Measurements from ENCODE around the gene ADAP1. TPM values are rescaled to one million over a fixed set of nuclear protein-coding genes. Genes with fewer than 3 reads are reported as not detected.

Gene ADAP1
- total RNA-seq, 1 experiment from 2014 or later = 34.0 TPM

GRCh38 chr7:915291-916218, 38.9 kb downstream of the ADAP1 start:
- intact Hi-C loops (cut with micrococcal nuclease) = no loop called here
- Histone ChIP-seq H3K36me3 (ENCODE audit: control insufficient read depth in 1 of 2, insufficient read depth in 2 of 2, low read length in 2 of 2) (no peaks in the 10 kb centered on the region), H3K27me3 (ENCODE audit: insufficient read depth, low read length) (no peaks in the 10 kb centered on the region), H3K9me3 (ENCODE audit: control insufficient read depth in 1 of 2, insufficient read depth in 1 of 2, low read depth in 1 of 2, low read length in 2 of 2) (no peaks in the 10 kb centered on the region), H3K9me2 (ENCODE audit: insufficient read depth) (no peaks in the 10 kb centered on the region), H3K9ac (ENCODE audit: low read length) (no peak overlapping the region), H3K4me3 (replicated peaks in 1 of 2; ENCODE audit: low read depth in 1 of 2, low read length in 2 of 2) (no peak overlapping the region), H2AFZ (ENCODE audit: low read depth, low read length, poor library complexity, severe bottlenecking) (no peak overlapping the region), H3K27ac (ENCODE audit: low read depth, low read length) (no peak overlapping the region), H3K4me1 (ENCODE audit: control insufficient read depth in 1 of 2, insufficient read depth in 2 of 2, low read length in 2 of 2) (peaks cover 4 to 8% of the 10 kb centered on the region in 2 experiments; a peak in 3 of 4 replicates), H4K20me1 (ENCODE audit: insufficient read depth) (no peaks in the 10 kb centered on the region), H3K4me2 (ENCODE audit: low read length) (no peak overlapping the region), H3K79me2 (ENCODE audit: insufficient read depth, low read length) (no peaks in the 10 kb centered on the region)
- CTCF ChIA-PET = no interaction called here
- RAD21 ChIA-PET (ENCODE audit: low non-redundant PET in 1 of 2, low total read pairs in 2 of 2, uncharacterized antibody in 2 of 2, unreplicated experiment in 2 of 2) = no interaction called here
- POLR2A ChIA-PET = no interaction called here
- no TSS peak for BruUV-seq (replicated peaks)
- no peak for ATAC-seq
- no peak for DNase-seq (ENCODE audit: low read depth, low spot score)
- TF ChIP-seq MAX (IDR thresholded peaks at IDR 0.05) (no peak), ZNF274 (IDR thresholded peaks at IDR 0.05; ENCODE audit: low read depth, low read length) (no peak)

GRCh38 chr7:914521-915194, 39.8 kb downstream of the ADAP1 start:
- H3K36me3 ChIP-seq (ENCODE audit: control insufficient read depth in 1 of 2, insufficient read depth in 2 of 2, low read length in 2 of 2) = no peaks in the 10 kb centered on the region
- ATAC-seq = no peak
- no peak for DNase-seq (ENCODE audit: low read depth, low spot score)
- H3K9me3 ChIP-seq (ENCODE audit: control insufficient read depth in 1 of 2, insufficient read depth in 1 of 2, low read depth in 1 of 2, low read length in 2 of 2) = no peaks in the 10 kb centered on the region
- no peak overlapping the region for H3K4me2 ChIP-seq (ENCODE audit: low read length)
- no peaks in the 10 kb centered on the region for H3K27me3 ChIP-seq (ENCODE audit: insufficient read depth, low read length)
- BruUV-seq (replicated peaks) = no TSS peak
- POLR2A ChIA-PET = no interaction called here
- no peaks in the 10 kb centered on the region for H4K20me1 ChIP-seq (ENCODE audit: insufficient read depth)
- H3K27ac ChIP-seq (ENCODE audit: low read depth, low read length) = no peak overlapping the region
- no peak overlapping the region for H3K9ac ChIP-seq (ENCODE audit: low read length)
- no peak overlapping the region for H2AFZ ChIP-seq (ENCODE audit: low read depth, low read length, poor library complexity, severe bottlenecking)
- H3K4me1 ChIP-seq (ENCODE audit: control insufficient read depth in 1 of 2, insufficient read depth in 2 of 2, low read length in 2 of 2) = peaks cover 4 to 16% of the 10 kb centered on the region in 2 experiments; a peak in 3 of 4 replicates
- CTCF ChIA-PET = no interaction called here
- H3K79me2 ChIP-seq (ENCODE audit: insufficient read depth, low read length) = no peaks in the 10 kb centered on the region
- RAD21 ChIA-PET (ENCODE audit: low non-redundant PET in 1 of 2, low total read pairs in 2 of 2, uncharacterized antibody in 2 of 2, unreplicated experiment in 2 of 2) = no interaction called here
- no peak overlapping the region for H3K4me3 ChIP-seq (replicated peaks in 1 of 2; ENCODE audit: low read depth in 1 of 2, low read length in 2 of 2)
- H3K9me2 ChIP-seq (ENCODE audit: insufficient read depth) = no peaks in the 10 kb centered on the region
- intact Hi-C loops (cut with micrococcal nuclease) = no loop called here
- TF ChIP-seq REST (IDR thresholded peaks at IDR 0.05; ENCODE audit: low read depth) (no peak), CTCF (IDR thresholded peaks at IDR 0.05 in 2 of 3, conservative IDR thresholded peaks at IDR 0.05 in 1 of 3; ENCODE audit: borderline replicate concordance in 1 of 3, insufficient read depth in 1 of 3, low read depth in 2 of 3, low read length in 2 of 3) (no peak), TCF7L2 (IDR thresholded peaks at IDR 0.05; ENCODE audit: borderline replicate concordance, extremely low read depth, insufficient read depth, insufficient read length) (no peak), FOSL1 (IDR thresholded peaks at IDR 0.05; ENCODE audit: low read depth) (no peak), SRF (IDR thresholded peaks at IDR 0.05; ENCODE audit: low read depth) (no peak), CBX3 (IDR thresholded peaks at IDR 0.05; ENCODE audit: low read depth) (no peak), JUND (IDR thresholded peaks at IDR 0.05) (no peak), POLR2A (IDR thresholded peaks at IDR 0.05; ENCODE audit: borderline replicate concordance, extremely low read depth, insufficient read depth, insufficient read length) (no peak), EZH2phosphoT487 (IDR thresholded peaks at IDR 0.05; ENCODE audit: borderline replicate concordance) (no peak), MAX (IDR thresholded peaks at IDR 0.05) (no peak), RAD21 (IDR thresholded peaks at IDR 0.05; ENCODE audit: low read depth) (no peak)
